Suprapubic skin (tissue), 4 donors: ENCODE data around the gene MED17.

Experiments used
- EP300 ChIP-seq: sonication (generic); formaldehyde crosslinking; IDR thresholded peaks from one replicate; pipeline ENCODE4 v1.6.1; 2017; ENCODE audit warnings: antibody characterized with exemption
- POLR2A ChIP-seq, 2 donors: fragments of 450-650 bp; IDR thresholded peaks; one replicate each; pipeline ENCODE4 v1.6.1; 2017; ENCODE audit warnings: antibody characterized with exemption in 2 of 2, mild to moderate bottlenecking in 2 of 2, moderate library complexity in 2 of 2
- POLR2AphosphoS5 ChIP-seq, 3 donors: sonication (generic); formaldehyde crosslinking; IDR thresholded peaks; one replicate each; pipeline ENCODE4 v1.6.1; 2017; ENCODE audit warnings: antibody characterized with exemption in 3 of 3
- TF ChIP-seq, protein P1 (sequence below), 2 donors: fragments of 200-600 bp in 1 of 2; fragments of 450-650 bp in 1 of 2; sonication (generic) in 1 of 2; IDR thresholded peaks; one replicate each; pipeline ENCODE4 v1.5.1; 2016 to 2019; ENCODE audit warnings: antibody characterized with exemption in 2 of 2, mild to moderate bottlenecking in 1 of 2, moderate library complexity in 1 of 2

DNA sequence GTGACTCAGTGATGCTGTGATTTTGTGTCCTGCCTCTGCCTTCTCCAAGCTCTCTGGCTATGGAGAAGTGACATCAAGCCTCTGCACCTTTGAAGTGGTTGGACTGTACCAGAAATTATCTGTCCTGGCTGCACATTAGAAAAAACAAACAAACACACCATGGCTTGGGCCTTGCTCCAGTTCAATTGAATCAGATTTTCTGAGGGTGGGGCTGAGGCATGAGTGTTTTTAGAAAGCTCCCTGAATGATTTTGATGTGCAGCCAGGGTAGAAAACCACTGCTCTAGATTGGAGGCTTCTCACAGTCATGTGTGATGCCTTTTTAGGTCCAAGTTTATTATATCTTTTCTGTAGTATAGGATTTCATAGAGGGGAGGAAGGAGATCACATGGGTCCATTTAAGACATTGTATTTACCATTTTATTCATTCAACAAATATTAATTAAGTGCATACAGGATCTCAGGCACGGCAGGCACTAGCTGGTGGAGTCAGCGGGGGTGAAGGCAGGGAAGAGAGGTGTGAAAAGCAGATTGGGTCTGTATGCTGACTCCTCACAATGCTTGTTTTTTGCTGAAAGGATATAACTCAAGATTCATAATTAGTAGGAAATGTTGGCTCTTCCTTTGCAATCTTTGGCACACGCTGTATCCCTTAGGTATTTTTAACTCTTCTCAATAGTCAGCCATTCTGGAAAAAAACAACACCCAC is 73.5 kb downstream of the MED17 start:
- TF ChIP-seq, protein P1, sequence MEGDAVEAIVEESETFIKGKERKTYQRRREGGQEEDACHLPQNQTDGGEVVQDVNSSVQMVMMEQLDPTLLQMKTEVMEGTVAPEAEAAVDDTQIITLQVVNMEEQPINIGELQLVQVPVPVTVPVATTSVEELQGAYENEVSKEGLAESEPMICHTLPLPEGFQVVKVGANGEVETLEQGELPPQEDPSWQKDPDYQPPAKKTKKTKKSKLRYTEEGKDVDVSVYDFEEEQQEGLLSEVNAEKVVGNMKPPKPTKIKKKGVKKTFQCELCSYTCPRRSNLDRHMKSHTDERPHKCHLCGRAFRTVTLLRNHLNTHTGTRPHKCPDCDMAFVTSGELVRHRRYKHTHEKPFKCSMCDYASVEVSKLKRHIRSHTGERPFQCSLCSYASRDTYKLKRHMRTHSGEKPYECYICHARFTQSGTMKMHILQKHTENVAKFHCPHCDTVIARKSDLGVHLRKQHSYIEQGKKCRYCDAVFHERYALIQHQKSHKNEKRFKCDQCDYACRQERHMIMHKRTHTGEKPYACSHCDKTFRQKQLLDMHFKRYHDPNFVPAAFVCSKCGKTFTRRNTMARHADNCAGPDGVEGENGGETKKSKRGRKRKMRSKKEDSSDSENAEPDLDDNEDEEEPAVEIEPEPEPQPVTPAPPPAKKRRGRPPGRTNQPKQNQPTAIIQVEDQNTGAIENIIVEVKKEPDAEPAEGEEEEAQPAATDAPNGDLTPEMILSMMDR (IDR thresholded peaks at IDR 0.05) = no peak
- TF ChIP-seq POLR2A (IDR thresholded peaks at IDR 0.05) = no peak
- no peak for TF ChIP-seq EP300
- no peak for TF ChIP-seq POLR2AphosphoS5 (IDR thresholded peaks at IDR 0.05)
